HG02588 (cell line): ENCODE results near the gene ASCL5.

Source experiments
- ATAC-seq: cut with Tn5 transposase; IDR thresholded peaks from one replicate; pipeline ENCODE4 v1.9.1; 2021; ENCODE audit warnings: mild to moderate bottlenecking, moderate library complexity; ENCODE audit not compliant: unreplicated experiment

Gene ASCL5

GRCh38 chr1:201088901-201089525, 38.0 kb downstream of the ASCL5 start:
- no peak for ATAC-seq

GRCh38 chr1:201088395-201088794, 38.6 kb downstream of the ASCL5 start:
- no peak for ATAC-seq

GRCh38 chr1:201085902-201086735, 40.9 kb downstream of the ASCL5 start:
- no peak for ATAC-seq

DNA sequence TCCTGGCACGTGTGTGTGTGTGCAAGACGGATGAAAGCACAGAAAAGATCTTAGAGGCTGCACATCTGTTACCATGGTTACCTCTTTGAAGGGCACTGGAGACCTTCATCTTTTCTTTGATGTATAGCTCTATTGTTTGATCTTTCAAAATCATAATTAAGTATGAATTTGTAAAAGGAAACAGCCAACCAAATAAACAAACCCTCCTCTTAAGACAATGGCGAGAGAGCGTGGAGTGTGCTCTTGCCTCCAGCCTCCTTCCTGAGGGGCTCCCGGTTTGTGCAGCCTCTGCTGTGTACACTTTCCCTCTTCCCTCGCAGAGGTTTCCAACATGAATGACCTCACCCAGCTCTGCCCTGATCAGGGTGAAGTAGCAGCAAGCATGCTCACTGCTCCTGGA, 42.7 kb downstream of the ASCL5 start:
- no peak for ATAC-seq

DNA sequence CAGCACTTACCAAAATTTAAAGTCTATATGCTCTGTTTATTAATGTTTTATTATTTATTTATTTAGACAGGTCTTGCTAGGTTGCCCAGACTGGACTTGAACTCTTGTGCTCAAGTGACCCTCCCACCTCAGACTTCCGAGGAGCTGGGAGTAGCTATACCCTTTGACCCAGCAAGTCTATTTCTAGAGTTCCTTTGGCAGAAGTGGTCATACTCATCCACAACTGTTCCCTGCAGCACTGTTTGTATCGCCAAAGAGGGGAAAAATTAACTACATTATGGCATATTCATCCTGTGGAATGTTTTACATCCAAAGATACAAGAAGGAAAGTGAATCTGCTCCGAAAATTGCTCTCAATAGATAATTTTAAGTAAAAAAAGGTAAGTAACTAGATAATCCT, 43.2 kb downstream of the ASCL5 start:
- ATAC-seq, result no peak

DNA sequence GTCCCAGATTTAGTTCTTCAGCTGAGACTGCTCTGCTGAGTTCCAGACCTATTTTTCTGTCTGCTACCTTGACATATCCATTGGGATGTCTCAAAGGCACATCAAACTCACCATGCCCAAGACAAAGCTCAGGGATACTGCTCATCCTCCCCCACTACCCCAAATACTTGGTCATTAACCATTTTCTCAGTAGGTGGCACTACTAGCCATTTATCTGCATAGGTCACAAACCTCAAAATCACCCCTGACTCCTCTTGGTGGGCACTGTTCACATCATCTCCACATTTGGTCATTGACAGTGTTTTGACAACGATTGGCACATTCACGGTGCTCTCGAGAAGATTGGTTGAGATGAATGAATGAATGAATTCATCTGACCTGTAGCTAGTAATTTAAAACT, 46.8 kb downstream of the ASCL5 start:
- no peak for ATAC-seq

GRCh38 chr1:201077736-201078135, 49.2 kb downstream of the ASCL5 start:
- ATAC-seq, result no peak

DNA sequence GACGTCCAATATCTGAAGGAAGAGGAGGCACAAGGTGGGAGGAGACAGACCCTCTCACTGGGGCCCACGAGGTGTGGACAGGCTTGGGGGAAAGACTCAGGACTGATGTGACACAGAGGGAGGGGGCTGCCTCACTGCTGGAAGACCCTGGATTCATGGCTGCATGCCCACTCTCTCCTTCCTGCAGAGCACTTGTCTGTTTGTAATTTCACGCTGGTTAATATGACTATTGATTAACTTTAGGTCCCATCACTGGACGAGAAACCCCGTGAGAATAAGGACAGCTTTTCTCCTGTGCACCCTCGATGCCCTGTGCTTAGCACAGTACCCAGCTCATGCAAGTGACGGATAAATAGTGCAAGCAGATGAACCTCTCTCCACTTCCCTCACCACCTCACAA, 49.9 kb downstream of the ASCL5 start:
- ATAC-seq, result no peak

DNA sequence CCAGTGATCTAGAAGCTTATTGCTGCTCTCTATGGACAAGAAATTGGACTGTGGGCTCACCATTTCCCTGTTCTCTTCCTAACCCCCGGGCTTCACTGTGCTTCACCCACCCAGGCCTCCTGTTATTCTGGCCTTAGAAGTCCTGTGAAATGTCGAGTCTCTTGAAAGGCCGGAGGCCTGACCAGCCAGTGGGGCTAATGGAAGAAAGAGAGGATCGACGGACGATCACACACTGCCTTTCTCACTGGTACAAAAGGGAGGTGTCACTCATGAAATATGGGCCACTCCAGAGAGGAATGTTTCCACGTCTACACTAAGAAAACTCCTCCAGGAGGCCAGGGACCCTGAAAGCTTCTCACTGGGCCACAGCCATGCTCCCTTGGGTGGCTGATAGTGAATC, 50.9 kb downstream of the ASCL5 start:
- ATAC-seq, result no peak

DNA sequence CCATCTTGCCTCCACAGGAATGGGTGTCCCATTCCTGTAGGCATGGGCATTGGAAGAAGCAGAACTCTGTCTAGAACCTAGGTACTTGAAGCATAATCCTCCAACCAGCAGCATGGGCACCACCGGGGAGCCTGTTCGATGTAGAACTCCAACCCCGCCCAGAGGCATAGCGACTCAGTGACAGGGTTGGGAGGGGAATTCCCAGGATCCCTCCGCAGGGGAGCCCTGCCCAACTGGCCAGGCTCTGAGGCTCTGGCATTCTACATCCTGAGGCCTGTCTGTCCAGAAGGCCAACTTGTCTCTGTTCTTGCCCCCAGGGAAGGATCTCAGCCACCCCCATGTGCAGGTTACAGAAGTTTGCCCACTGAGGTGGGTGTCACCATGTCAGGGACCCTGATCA, 53.0 kb downstream of the ASCL5 start:
- no peak for ATAC-seq

GRCh38 chr1:201072922-201073321, 54.1 kb downstream of the ASCL5 start:
- ATAC-seq, result no peak

DNA sequence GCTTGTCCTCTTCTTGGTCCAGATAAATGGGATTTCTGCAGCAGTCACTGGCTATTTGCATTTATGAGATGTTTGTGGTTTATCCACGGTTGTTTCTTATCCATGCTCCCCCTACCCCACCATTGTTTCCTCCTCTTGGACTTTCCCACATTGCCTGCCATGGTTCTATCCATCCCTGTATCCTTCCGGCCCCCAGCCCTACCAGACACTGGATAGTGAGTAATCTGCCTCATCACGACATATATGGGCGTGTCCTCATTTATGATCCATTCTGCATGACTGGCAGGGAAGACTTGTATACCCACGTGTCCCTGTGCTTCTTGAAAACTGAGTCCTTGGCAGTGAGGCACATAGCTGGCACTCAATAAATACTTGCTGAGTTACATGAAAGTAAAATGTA, 54.8 kb downstream of the ASCL5 start:
- no peak for ATAC-seq

GRCh38 chr1:201069636-201070035, 57.3 kb downstream of the ASCL5 start:
- ATAC-seq, result no peak

- ATAC-seq, result no peak
These were observed 58.0 kb downstream of the ASCL5 start for GRCh38 chr1:201068976-201069375.

GRCh38 chr1:201066986-201067385, 60.0 kb downstream of the ASCL5 start:
- ATAC-seq, result no peak

GRCh38 chr1:201065686-201066085, 61.3 kb downstream of the ASCL5 start:
- no peak for ATAC-seq

DNA sequence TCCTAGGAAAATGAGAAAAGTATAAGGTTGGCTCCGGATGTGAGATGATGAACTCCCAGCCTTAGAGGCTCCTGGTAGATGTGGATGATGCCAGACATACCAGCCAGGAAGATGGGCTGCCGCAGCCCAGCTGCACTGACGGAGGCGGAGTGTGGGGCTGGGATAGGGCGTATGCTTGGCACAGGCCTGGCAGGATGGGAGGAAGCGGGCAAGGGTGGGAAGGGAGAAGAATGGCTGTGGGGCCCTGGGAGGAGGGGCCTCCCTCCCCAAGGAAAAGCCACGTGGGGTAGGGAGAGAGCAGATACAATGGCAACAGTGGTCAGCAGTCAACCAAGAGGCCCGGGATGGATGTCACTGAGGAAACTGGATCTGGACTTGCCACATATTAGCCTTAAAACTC, 62.2 kb downstream of the ASCL5 start:
- ATAC-seq, result no peak
